T-helper 9 cell (primary cell): Measurements from ENCODE around the gene ABCA1.
A peak's percentile ranks its signal among the peaks of the same experiment; 100 is the strongest.

Source experiments
- DNase-seq: peaks from one replicate; pipeline ENCODE4 v3.0.0-alpha.2; 2020

The ABCA1 gene

DNA sequence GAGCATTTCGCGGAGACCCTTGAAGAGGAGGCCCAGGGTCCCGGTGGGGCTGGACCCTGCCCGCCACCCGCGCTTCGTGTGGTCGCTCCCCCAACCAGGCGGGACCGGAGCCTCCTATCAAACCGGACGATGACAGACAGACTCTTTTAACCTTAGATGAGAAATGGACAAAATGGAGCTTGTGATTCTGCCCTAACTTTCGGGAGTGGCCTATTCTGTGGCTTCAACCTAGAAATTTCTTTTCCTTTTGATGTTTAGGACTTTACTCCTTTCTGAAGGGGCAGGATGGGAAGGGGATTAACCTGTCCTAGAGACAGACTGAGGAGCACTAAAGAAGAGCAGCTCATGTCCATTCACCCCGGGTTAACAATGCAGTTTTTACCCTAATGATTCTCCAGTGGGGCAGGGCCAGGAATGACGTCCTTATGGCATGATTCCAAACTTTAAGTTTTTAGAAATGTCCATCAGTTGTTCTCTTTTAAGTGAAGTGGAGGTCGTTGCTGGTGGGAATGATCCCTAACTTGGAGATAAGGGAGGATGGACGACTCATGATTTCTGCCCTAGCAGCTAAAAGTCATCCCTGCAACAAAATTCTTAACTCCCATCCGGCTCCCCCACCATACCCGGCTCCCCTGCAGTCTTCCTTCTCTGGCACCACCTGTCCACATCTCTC, 179.5 kb downstream of the ABCA1 start:
- DNase-seq, result no peak

- DNase-seq, result peak; percentile 75
Measured at GRCh38 chr9:104747565-104748358, 180.2 kb downstream of the ABCA1 start, which contains the start of gene NIPSNAP3A. TSS of gene NIPSNAP3A (plus strand) at chr9:104747683. CDS start at chr9:104747793, 110 bp downstream.

DNA sequence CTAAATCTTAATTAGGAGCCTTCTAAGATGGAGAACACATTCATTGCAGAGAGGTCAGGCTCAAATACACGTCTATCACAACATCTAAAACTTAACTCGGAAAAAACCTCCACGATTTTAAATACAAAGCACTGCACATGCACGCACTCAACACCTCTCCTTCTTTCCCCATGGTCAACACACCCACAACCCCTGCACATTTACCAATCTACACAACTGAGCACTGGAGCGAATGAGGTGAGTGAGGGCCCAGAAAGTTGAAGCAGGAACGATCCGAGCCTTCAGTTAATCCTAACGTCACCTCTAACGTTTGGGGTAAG, 180.8 kb downstream of the ABCA1 start:
- DNase-seq, result no peak

GRCh38 chr9:104746798-104747197, 181.2 kb downstream of the ABCA1 start:
- DNase-seq, result no peak

DNA sequence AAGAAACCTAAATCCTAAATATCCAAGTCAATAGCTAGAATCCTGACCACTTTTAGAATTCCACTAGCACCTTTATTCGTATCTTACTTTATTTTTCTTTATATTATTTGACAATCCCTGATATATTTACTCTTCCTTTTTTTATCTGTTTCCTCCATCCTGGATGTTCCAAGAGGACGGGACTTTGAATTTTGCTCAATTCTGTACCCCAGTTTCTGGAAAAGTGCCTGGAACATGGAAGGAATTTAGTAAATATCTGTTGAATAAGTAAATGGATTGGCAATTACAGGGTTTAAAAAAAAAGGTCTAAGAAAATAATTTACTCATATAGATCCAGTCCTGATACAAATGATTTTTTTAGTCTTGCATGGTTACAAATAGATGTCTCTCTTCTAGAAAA, 181.7 kb downstream of the ABCA1 start:
- no peak for DNase-seq

DNA sequence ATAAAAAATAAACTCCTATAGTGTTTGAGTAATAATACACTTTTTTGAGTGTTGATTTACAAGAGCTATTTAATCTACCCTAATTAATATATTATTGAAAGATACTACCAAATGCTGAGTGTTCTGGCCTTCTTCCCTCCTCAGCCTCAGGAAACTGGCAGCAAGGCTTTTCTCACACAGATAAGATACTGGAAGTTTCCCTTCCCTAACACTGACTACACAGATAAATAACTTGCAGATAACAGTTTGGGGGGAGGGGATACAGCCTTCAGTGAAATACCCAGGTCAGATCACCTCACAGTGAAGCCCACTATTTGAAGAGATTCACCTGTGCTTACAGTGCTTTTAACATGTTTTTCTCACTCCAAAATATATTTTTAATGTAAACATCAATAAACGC, 182.1 kb downstream of the ABCA1 start:
- no peak for DNase-seq

GRCh38 chr9:104743376-104743985, 184.5 kb downstream of the ABCA1 start:
- DNase-seq, result no peak

- DNase-seq, result no peak
Measured at GRCh38 chr9:104740621-104741020, 187.3 kb downstream of the ABCA1 start.

- DNase-seq, result no peak
Measured at GRCh38 chr9:104738452-104738851, 189.5 kb downstream of the ABCA1 start.
